ENCODE results near the gene HOXB3. TPM values are rescaled to one million over a fixed set of nuclear protein-coding genes. Genes with fewer than 3 reads are reported as not detected.

HOXB3 gene
- polyA plus RNA-seq, 1 experiment: 33.0 TPM

DNA sequence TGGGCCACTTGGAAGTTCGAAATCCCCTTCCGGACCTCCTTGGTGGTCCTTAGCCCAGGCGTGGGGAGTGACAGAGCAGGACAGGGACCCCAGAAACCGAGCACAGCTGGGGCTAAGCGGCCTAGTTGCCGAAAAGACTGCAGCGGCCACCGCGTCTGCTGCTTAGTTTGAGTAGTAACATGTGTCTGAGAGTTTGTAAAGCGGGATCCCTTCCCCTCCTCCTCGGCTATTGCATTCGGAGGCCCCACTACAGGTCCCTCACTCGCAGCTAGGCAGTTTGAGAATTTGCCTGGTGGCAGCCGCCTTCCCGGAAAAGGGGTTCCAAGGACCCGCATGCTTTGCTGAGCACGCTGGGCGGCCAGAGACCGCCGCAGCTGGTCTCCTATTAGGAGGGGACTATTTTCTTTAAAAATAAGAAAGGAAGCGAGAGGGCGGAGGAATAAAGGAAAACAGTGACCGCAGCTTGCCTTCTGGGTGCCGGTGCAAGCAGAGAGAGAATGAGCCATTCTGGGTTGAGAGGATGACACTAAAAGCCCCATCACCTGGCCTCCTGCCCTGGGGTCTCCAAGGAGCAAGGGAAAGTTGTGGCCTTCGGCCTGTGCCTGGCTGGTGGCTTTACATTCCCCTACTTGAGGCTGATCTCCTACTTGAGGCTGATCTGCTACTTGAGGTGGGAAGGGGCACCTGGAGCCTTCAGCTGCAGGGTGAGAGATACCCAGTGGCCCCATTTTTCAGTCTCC, 4.7 kb upstream of the HOXB3 start:
- peak overlapping the region; percentile 91 for H3K27ac ChIP-seq (ENCODE audit: low read depth, low read length)
- CTCF ChIA-PET: interaction anchor here (0.5 to 4.8 kb wide), 15 partner anchors 12 to 574 kb away, joined by 3 to 53 read pairs (median 4); no protein-coding TSS in a partner anchor

DNA sequence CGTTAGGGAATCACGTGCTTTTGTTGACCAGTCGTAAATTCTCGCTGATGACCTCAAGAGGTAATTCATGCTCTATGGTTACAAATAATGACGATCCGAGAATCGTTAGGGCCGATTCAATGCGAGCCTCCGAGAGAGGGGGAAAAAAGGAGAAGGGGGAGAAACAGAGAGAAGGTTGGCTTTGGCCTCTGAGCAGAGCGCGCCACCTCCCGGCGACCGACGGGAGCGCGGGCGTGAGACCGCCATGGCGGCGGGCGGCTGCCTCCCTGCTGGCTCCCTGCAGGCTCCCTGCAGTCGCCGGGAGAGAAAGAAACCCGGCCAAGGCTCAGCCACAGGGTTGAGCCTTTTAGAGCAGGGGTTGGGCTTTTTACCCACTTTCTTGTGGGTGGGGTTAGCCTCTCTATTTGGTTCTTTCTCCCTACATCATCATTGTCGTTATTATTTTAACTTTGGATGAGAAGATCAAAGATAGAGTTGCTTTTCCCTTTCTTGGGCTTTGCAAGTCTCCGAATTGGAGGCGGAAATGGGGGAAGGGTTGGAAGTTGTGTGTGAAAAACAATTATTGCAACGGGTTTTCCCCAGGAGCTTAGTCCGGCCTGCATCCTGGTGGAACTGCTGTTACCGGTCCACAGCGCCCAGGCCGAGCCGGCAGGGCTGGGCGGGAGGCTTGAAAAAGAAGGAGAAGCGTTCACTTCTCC, 3.9 kb upstream of the HOXB3 start:
- Histone ChIP-seq H3K27ac (ENCODE audit: low read depth, low read length) (peak overlapping the region; percentile 91), H3K27me3 (ENCODE audit: control insufficient read depth, insufficient read depth, low read length) (no peaks in the 10 kb centered on the region), H3K4me3 (ENCODE audit: low read depth, low read length) (peak overlapping the region; percentile 89), H3K9me3 (ENCODE audit: control insufficient read depth, insufficient read depth, low read length) (no peaks in the 10 kb centered on the region; the same call in 1 of the 2 replicates)
- POLR2A ChIA-PET: interaction anchor here (0.8 to 2.3 kb wide), 4 partner anchors 11 to 52 kb away, joined by 3 to 6 read pairs (median 4); no protein-coding TSS in a partner anchor
- DNase-seq (ENCODE audit: low read depth, low spot score): peak; percentile 93
- TF ChIP-seq, protein P1, sequence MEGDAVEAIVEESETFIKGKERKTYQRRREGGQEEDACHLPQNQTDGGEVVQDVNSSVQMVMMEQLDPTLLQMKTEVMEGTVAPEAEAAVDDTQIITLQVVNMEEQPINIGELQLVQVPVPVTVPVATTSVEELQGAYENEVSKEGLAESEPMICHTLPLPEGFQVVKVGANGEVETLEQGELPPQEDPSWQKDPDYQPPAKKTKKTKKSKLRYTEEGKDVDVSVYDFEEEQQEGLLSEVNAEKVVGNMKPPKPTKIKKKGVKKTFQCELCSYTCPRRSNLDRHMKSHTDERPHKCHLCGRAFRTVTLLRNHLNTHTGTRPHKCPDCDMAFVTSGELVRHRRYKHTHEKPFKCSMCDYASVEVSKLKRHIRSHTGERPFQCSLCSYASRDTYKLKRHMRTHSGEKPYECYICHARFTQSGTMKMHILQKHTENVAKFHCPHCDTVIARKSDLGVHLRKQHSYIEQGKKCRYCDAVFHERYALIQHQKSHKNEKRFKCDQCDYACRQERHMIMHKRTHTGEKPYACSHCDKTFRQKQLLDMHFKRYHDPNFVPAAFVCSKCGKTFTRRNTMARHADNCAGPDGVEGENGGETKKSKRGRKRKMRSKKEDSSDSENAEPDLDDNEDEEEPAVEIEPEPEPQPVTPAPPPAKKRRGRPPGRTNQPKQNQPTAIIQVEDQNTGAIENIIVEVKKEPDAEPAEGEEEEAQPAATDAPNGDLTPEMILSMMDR (IDR thresholded peaks at IDR 0.05; ENCODE audit: low read depth, low read length): peak; percentile 95
- CTCF ChIA-PET: interaction anchor here (0.6 to 4.8 kb wide), 20 partner anchors 11 to 573 kb away, joined by 3 to 53 read pairs (median 4); partner anchors contain the start of genes HOXB6 and HOXB7

More for the DNA sequence above, 4.7 kb upstream of the HOXB3 start:
- TF ChIP-seq, protein P1 (IDR thresholded peaks at IDR 0.05; ENCODE audit: low read depth, low read length): no peak
- peak overlapping the region; percentile 76 for H3K4me3 ChIP-seq (ENCODE audit: low read depth, low read length)
- peaks cover 2% of the 10 kb centered on the region for H3K27me3 ChIP-seq (ENCODE audit: control insufficient read depth, insufficient read depth, low read length)
- no peak for DNase-seq (ENCODE audit: low read depth, low spot score)
- no peaks in the 10 kb centered on the region; the same call in 1 of the 2 replicates for H3K9me3 ChIP-seq (ENCODE audit: control insufficient read depth, insufficient read depth, low read length)
- POLR2A ChIA-PET: interaction anchor here (1.2 kb wide), 1 partner anchor 18 kb away, joined by 3 read pairs; no protein-coding TSS in a partner anchor

DNA sequence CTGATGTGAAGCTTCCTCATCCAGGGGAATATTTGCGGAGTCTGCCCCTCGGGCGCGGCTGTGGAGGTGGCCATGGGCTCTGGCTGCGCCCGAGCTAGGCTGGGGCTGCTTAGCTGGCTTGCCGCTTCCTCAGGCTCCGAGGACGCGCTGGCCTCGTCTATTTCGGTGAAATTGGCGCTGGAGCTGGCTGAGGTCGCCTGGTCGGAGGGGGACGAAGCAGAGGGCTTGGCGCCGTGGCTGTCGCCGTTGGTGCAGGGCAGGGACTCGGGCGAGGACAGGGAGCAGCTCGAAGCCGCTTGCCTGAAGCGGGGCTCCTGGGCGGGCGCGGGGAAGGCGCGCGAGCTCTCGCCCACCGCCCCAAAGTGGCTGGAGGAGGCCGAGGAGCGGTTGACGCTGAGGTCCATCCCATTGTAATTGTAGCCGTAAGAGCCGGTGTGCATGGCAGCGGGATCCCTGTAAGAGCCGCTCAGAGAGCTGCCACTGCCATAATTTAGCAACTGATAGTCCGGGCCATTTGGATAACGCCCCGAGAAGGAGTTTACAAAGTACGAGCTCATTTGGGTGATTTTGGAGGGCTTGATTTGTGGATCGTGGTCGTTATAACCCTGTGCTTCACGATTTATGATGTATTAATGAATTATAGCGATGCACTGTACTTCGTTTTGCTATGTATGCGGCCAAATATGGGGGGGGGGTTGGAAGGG, 3.2 kb upstream of the HOXB3 start, which contains the start of gene HOXB5:
HOXB5 (minus strand) TSS at position 654 of the 704 bp plus-strand sequence; CDS start at position 557, 97 bp downstream.
- TF ChIP-seq, protein P1 (IDR thresholded peaks at IDR 0.05; ENCODE audit: low read depth, low read length): no peak
- Histone ChIP-seq H3K9me3 (ENCODE audit: control insufficient read depth, insufficient read depth, low read length) (no peaks in the 10 kb centered on the region; the same call in 1 of the 2 replicates), H3K27me3 (ENCODE audit: control insufficient read depth, insufficient read depth, low read length) (no peaks in the 10 kb centered on the region), H3K27ac (ENCODE audit: low read depth, low read length) (peak within 1 kb of the TSS; percentile 97), H3K4me3 (ENCODE audit: low read depth, low read length) (peak within 1 kb of the TSS; percentile 89)
- DNase-seq (ENCODE audit: low read depth, low spot score): no peak
- CTCF ChIA-PET: interaction anchor here (0.6 to 4.8 kb wide), 22 partner anchors 12 to 568 kb away, joined by 3 to 53 read pairs (median 5); partner anchors contain the start of genes HOXB6 and HOXB7
- POLR2A ChIA-PET: interaction anchor here (0.8 to 2.3 kb wide), 5 partner anchors 11 to 242 kb away, joined by 3 to 6 read pairs (median 5); no protein-coding TSS in a partner anchor

DNA sequence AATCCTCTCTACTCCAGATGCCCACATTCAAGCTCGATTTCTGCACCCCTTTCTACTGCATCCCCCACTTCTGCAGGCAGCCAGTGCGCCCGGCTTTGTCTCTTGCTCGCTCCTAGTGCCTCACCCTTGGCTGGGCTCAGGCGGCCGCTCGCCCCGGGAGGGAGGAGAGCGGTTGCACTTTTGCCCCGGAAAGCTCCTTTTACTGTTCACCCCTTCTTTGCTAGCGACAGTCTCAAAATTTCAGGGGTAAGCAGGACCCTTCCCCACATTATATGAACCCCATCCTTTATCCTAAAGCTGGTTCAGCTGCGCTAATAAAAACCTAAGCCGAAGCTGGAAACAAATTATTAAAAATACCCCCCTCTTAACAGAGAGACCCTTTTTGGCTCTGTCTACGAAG, 2.5 kb upstream of the HOXB3 start:
- DNase-seq (ENCODE audit: low read depth, low spot score): no peak
- Histone ChIP-seq H3K27me3 (ENCODE audit: control insufficient read depth, insufficient read depth, low read length) (no peaks in the 10 kb centered on the region), H3K9me3 (ENCODE audit: control insufficient read depth, insufficient read depth, low read length) (no peaks in the 10 kb centered on the region; the same call in 1 of the 2 replicates), H3K4me3 (ENCODE audit: low read depth, low read length) (peak overlapping the region; percentile 89), H3K27ac (ENCODE audit: low read depth, low read length) (peak overlapping the region; percentile 97)
- TF ChIP-seq, protein P1 (IDR thresholded peaks at IDR 0.05; ENCODE audit: low read depth, low read length): no peak
- ChIA-PET CTCF (interaction anchor here (0.5 to 4.8 kb wide), 17 partner anchors 14 to 567 kb away, joined by 3 to 53 read pairs (median 5); no protein-coding TSS in a partner anchor), POLR2A (interaction anchor here (0.6 to 2.3 kb wide), 6 partner anchors 10 to 241 kb away, joined by 3 to 10 read pairs (median 6); no protein-coding TSS in a partner anchor)

All from AG04450 (cell line).